OCI-LY7 (cell line): ENCODE measurements around the gene TCERG1. TPM values are rescaled to one million over a fixed set of nuclear protein-coding genes. Genes with fewer than 3 reads are reported as not detected.
A peak's percentile ranks its signal among the peaks of the same experiment; 100 is the strongest.

Experiments used
- BruUV-seq: library from RNA; stranded (reverse); fragments of 400-500 nt; replicated peaks from 2 replicates; lab custom pipeline; 2021; lab: Mats Ljungman, UMichigan
- CTCF ChIA-PET: fragments of 300-600 bp; sonication (Branson Sonifier 250); formaldehyde crosslinking; loops from one replicate; lab custom pipeline; 2022; ENCODE audit warnings: antibody characterized with exemption; ENCODE audit not compliant: unreplicated experiment; lab: Charles Lee
- POLR2A ChIA-PET: fragments of 300-600 bp; sonication (Branson Sonifier 250); formaldehyde crosslinking; loops from one replicate; lab custom pipeline; 2022; ENCODE audit warnings: antibody characterized with exemption; lab: Charles Lee
- DNase-seq: peaks from one replicate; pipeline ENCODE4 v3.0.0-alpha.2; 2015; ENCODE audit warnings: low spot score
- H2AFZ ChIP-seq: fragments of 200-600 bp; sonication (generic), shearing (Covaris generic); 2 replicates; pipeline ENCODE4 v1.6.1; 2014; ENCODE audit warnings: mild to moderate bottlenecking, antibody characterized with exemption, low read length, moderate library complexity
- H3K27ac ChIP-seq: fragments of 200-600 bp; sonication (generic); 2 replicates; pipeline ENCODE4 v1.5.1; 2014; ENCODE audit warnings: mixed run types, low read depth, mild to moderate bottlenecking, moderate library complexity, low read length, inconsistent platforms; ENCODE audit not compliant: poor library complexity, severe bottlenecking
- H3K36me3 ChIP-seq: fragments of 200-600 bp; sonication (generic); 2 replicates; pipeline ENCODE4 v1.6.1; 2014; ENCODE audit warnings: mild to moderate bottlenecking, antibody characterized with exemption, low read length, moderate library complexity, mixed read lengths; ENCODE audit not compliant: insufficient read depth
- H3K4me1 ChIP-seq: fragments of 200-600 bp; sonication (generic); 2 replicates; pipeline ENCODE4 v1.5.1; 2014; ENCODE audit warnings: mild to moderate bottlenecking, low read length; ENCODE audit not compliant: insufficient read depth, poor library complexity, severe bottlenecking
- H3K4me2 ChIP-seq: fragments of 200-600 bp; sonication (generic); 2 replicates; pipeline ENCODE4 v1.6.1; 2014; ENCODE audit warnings: mild to moderate bottlenecking, low read length
- H3K4me3 ChIP-seq: fragments of 200-600 bp; sonication (generic); 2 replicates; pipeline ENCODE4 v1.5.1; 2014; ENCODE audit warnings: mild to moderate bottlenecking, low read depth, low read length; ENCODE audit not compliant: poor library complexity, severe bottlenecking
- H3K79me2 ChIP-seq: fragments of 200-600 bp; sonication (generic); 2 replicates; pipeline ENCODE4 v1.6.1; 2016; ENCODE audit warnings: low read depth, mild to moderate bottlenecking, low read length, moderate library complexity, mixed read lengths; ENCODE audit not compliant: insufficient read depth
- H3K9me2 ChIP-seq: fragments of 200-600 bp; sonication (generic); 2 replicates; pipeline ENCODE4 v1.6.1; 2016; ENCODE audit warnings: mild to moderate bottlenecking, low read length, mixed read lengths; ENCODE audit not compliant: insufficient read depth
- H3K9me3 ChIP-seq: fragments of 200-600 bp; sonication (generic); 2 replicates; pipeline ENCODE4 v1.6.1; 2014; ENCODE audit warnings: mild to moderate bottlenecking, mixed run types, low read length, mixed read lengths
- H4K20me1 ChIP-seq: fragments of 200-600 bp; sonication (generic); 2 replicates; pipeline ENCODE4 v1.6.1; 2014; ENCODE audit warnings: mild to moderate bottlenecking, antibody characterized with exemption, low read length, moderate library complexity, mixed read lengths; ENCODE audit not compliant: insufficient read depth
- CTCF ChIP-seq: fragments of 200-600 bp; sonication (generic); conservative IDR thresholded peaks from 2 replicates; pipeline ENCODE4 v1.5.1; 2014; ENCODE audit warnings: mild to moderate bottlenecking, antibody characterized with exemption, low read length, moderate library complexity, mixed read lengths
- EZH2phosphoT487 ChIP-seq: fragments of 200-600 bp; sonication (generic); IDR thresholded peaks from 2 replicates; pipeline ENCODE4 v1.6.1; 2018; ENCODE audit warnings: low read depth, borderline replicate concordance, mild to moderate bottlenecking, mixed run types, antibody characterized with exemption, low read length, moderate library complexity, mixed read lengths
- intact Hi-C: fragments of 100-400 bp; cut with micrococcal nuclease; formaldehyde crosslinking; loops from one replicate; pipeline ENCODE4 v1.10.0; 2022; ENCODE audit not compliant: unreplicated experiment
- total RNA-seq, 2 experiments: library from RNA; depleted of rRNA in 1 of 2; stranded (reverse); fragments of >200 nt in 1 of 2; shearing (Covaris generic) in 1 of 2; gene quantifications; 2 replicates each; pipeline ENCODE4 v1.2.3, GENCODE V29; 2014 to 2022

The TCERG1 gene
- total RNA-seq, 2 experiments from 2014 or later, result 115 to 164 TPM

- no peaks in the 10 kb centered on the region for H3K36me3 ChIP-seq
- H3K4me1 ChIP-seq, result no peaks in the 10 kb centered on the region
- no peak for TF ChIP-seq EZH2phosphoT487
- no peak for TF ChIP-seq CTCF
- ChIA-PET POLR2A (interaction anchor here (0.9 kb wide), 1 partner anchor 145 kb away, joined by 4 read pairs; no protein-coding TSS in a partner anchor), CTCF (no interaction called here)
- no TSS peak for BruUV-seq
- H3K9me2 ChIP-seq, result no peaks in the 10 kb centered on the region
- no peak overlapping the region for H3K4me3 ChIP-seq
- H2AFZ ChIP-seq, result no peak overlapping the region
- H3K4me2 ChIP-seq, result no peak overlapping the region
- H4K20me1 ChIP-seq, result no peaks in the 10 kb centered on the region
- H3K79me2 ChIP-seq, result no peaks in the 10 kb centered on the region
- DNase-seq, result no peak
- no peak overlapping the region for H3K27ac ChIP-seq
- no peaks in the 10 kb centered on the region for H3K9me3 ChIP-seq
- intact Hi-C loops, result no loop called here
These were observed 82.9 kb downstream of the TCERG1 start for GRCh38 chr5:146529984-146530383.

GRCh38 chr5:146533260-146533857 lies 86.2 kb downstream of the TCERG1 start:
- Histone ChIP-seq H4K20me1 (no peaks in the 10 kb centered on the region), H3K36me3 (no peaks in the 10 kb centered on the region), H3K79me2 (no peaks in the 10 kb centered on the region), H3K9me3 (no peaks in the 10 kb centered on the region), H3K4me1 (no peaks in the 10 kb centered on the region), H3K27ac (no peak overlapping the region), H3K4me2 (no peak overlapping the region), H2AFZ (no peak overlapping the region), H3K9me2 (no peaks in the 10 kb centered on the region), H3K4me3 (no peak overlapping the region)
- intact Hi-C loops, result loop anchor here (2.0 kb wide), 1 partner anchor 433 kb away; no protein-coding TSS in a partner anchor
- TF ChIP-seq EZH2phosphoT487 (no peak), CTCF (peak; percentile 90)
- POLR2A ChIA-PET, result interaction anchor here (0.7 kb wide), 1 partner anchor 13 kb away, joined by 3 read pairs; no protein-coding TSS in a partner anchor
- CTCF ChIA-PET, result interaction anchor here (0.6 to 0.7 kb wide), 4 partner anchors 9 to 90 kb away, joined by 3 to 5 read pairs (median 4); no protein-coding TSS in a partner anchor
- DNase-seq, result peak; percentile 81
- BruUV-seq, result no TSS peak

- H3K36me3 ChIP-seq, result no peaks in the 10 kb centered on the region
- intact Hi-C loops, result loop anchor here (2.0 kb wide), 1 partner anchor 433 kb away; no protein-coding TSS in a partner anchor
These were observed 86.7 kb downstream of the TCERG1 start for GRCh38 chr5:146533882-146534281.

More at GRCh38 chr5:146533882-146534281, 86.7 kb downstream of the TCERG1 start:
- Histone ChIP-seq H3K27ac (no peak overlapping the region), H2AFZ (no peak overlapping the region), H3K4me3 (no peak overlapping the region), H3K79me2 (no peaks in the 10 kb centered on the region), H3K4me2 (no peak overlapping the region), H3K4me1 (no peaks in the 10 kb centered on the region), H3K9me3 (no peaks in the 10 kb centered on the region), H3K9me2 (no peaks in the 10 kb centered on the region), H4K20me1 (no peaks in the 10 kb centered on the region)
- TF ChIP-seq EZH2phosphoT487 (no peak), CTCF (no peak)
- ChIA-PET CTCF (interaction anchor here (0.6 to 0.7 kb wide), 4 partner anchors 9 to 89 kb away, joined by 3 to 5 read pairs (median 4); no protein-coding TSS in a partner anchor), POLR2A (interaction anchor here (0.6 to 1.2 kb wide), 3 partner anchors 12 to 1888 kb away, joined by 3 to 8 read pairs (median 5); no protein-coding TSS in a partner anchor)
- no TSS peak for BruUV-seq
- DNase-seq, result no peak
